Right atrium auricular region (tissue), 2 donors: ENCODE measurements around the gene HBA1. TPM values are rescaled to one million over a fixed set of nuclear protein-coding genes. Genes with fewer than 3 reads are reported as not detected.
"Not testable (repeated sequence)": the region's sequence is repeated elsewhere in the genome, so short reads cannot be mapped to it uniquely, and the experiment has no call there.

Experiments
- DNase-seq: peaks from one replicate; pipeline ENCODE4 v3.0.0-alpha.2; 2019; ENCODE audit warnings: low spot score
- H3K27ac ChIP-seq, 2 donors: fragments of 200-600 bp; sonication (generic); 1 replicate in 1 of 2; 2 replicates in 1 of 2; pipeline ENCODE4 v1.5.1; 2016 to 2019
- H3K27me3 ChIP-seq, 2 donors: fragments of 200-600 bp; sonication (generic); one replicate each; pipeline versions ENCODE4 v1.5.1 to v1.6.0; 2017 to 2019
- H3K36me3 ChIP-seq: fragments of 200-600 bp; sonication (generic); one replicate; pipeline ENCODE4 v1.5.1; 2016
- H3K4me1 ChIP-seq, 2 donors: fragments of 200-600 bp; sonication (generic); one replicate each; pipeline versions ENCODE4 v1.5.1 to v1.6.0; 2017 to 2019
- H3K4me3 ChIP-seq, 2 donors: fragments of 200-600 bp; sonication (generic); 1 replicate in 1 of 2; 2 replicates in 1 of 2; pipeline ENCODE4 v1.5.1; 2017 to 2019; ENCODE audit warnings: mild to moderate bottlenecking in 1 of 2, moderate library complexity in 1 of 2
- H3K9me3 ChIP-seq, 2 donors: fragments of 200-600 bp; sonication (generic); one replicate each; pipeline ENCODE4 v1.5.1; 2019
- total RNA-seq, 2 donors: library from RNA; depleted of rRNA; stranded (reverse); fragments of >200 nt; gene quantifications; one replicate each; pipeline ENCODE4 v1.1.0, GENCODE V29; 2016
- TF ChIP-seq, protein P1 (sequence below), 2 donors: fragments of 200-600 bp; sonication (generic); IDR thresholded peaks; one replicate each; pipeline ENCODE4 v1.5.1; 2019; ENCODE audit warnings: antibody characterized with exemption in 2 of 2

Gene HBA1
- total RNA-seq, 2 donors from 2014 or later: 1,094 to 1,137 TPM

GRCh38 chr16:194516-194915 is 18.0 kb downstream of the HBA1 start:
- H3K36me3 ChIP-seq: peaks cover 99% of the 10 kb centered on the region
- TF ChIP-seq, protein P1, sequence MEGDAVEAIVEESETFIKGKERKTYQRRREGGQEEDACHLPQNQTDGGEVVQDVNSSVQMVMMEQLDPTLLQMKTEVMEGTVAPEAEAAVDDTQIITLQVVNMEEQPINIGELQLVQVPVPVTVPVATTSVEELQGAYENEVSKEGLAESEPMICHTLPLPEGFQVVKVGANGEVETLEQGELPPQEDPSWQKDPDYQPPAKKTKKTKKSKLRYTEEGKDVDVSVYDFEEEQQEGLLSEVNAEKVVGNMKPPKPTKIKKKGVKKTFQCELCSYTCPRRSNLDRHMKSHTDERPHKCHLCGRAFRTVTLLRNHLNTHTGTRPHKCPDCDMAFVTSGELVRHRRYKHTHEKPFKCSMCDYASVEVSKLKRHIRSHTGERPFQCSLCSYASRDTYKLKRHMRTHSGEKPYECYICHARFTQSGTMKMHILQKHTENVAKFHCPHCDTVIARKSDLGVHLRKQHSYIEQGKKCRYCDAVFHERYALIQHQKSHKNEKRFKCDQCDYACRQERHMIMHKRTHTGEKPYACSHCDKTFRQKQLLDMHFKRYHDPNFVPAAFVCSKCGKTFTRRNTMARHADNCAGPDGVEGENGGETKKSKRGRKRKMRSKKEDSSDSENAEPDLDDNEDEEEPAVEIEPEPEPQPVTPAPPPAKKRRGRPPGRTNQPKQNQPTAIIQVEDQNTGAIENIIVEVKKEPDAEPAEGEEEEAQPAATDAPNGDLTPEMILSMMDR (IDR thresholded peaks at IDR 0.05): no peak
- H3K4me3 ChIP-seq: no peak overlapping the region
- no peaks in the 10 kb centered on the region for H3K27me3 ChIP-seq
- no peak overlapping the region for H3K27ac ChIP-seq
- H3K9me3 ChIP-seq: no peaks in the 10 kb centered on the region
- no peaks in the 10 kb centered on the region for H3K4me1 ChIP-seq
- DNase-seq: no peak

GRCh38 chr16:200388-200787 is 23.9 kb downstream of the HBA1 start:
- Histone ChIP-seq H3K9me3 (no peaks in the 10 kb centered on the region), H3K4me1 (no peaks in the 10 kb centered on the region), H3K27ac (no peak overlapping the region), H3K36me3 (peaks cover 85% of the 10 kb centered on the region), H3K4me3 (no peak overlapping the region), H3K27me3 (no peaks in the 10 kb centered on the region)
- DNase-seq: no peak
- TF ChIP-seq, protein P1 (IDR thresholded peaks at IDR 0.05): no peak

DNA sequence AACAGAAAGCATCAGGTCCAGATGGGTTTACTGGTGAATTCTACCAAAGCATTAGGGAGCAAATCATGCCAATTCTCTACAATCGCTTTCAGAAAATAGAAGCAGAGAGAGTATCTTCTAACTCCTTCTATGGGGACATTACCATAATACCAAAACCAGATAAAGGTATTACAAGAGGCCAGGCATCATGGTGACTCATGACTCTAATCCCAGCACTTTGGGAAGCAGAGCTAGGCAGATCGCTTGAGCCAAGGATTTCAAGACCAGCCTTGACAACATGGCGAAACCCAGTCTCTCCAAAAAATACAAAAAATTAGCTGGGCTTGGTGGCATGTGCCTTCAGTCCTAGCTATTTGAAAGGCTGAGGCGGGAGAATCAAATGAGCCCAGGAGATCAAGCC is 26.8 kb downstream of the HBA1 start:
- H3K36me3 ChIP-seq: peaks cover 86% of the 10 kb centered on the region
- H3K4me1 ChIP-seq: no peaks in the 10 kb centered on the region
- DNase-seq: no peak
- no peak overlapping the region for H3K4me3 ChIP-seq
- H3K27me3 ChIP-seq: no peaks in the 10 kb centered on the region
- no peaks in the 10 kb centered on the region for H3K9me3 ChIP-seq
- no peak overlapping the region for H3K27ac ChIP-seq
- TF ChIP-seq, protein P1 (IDR thresholded peaks at IDR 0.05): no peak

- H3K9me3 ChIP-seq, H3K27ac ChIP-seq, H3K4me3 ChIP-seq, H3K4me1 ChIP-seq, DNase-seq, H3K27me3 ChIP-seq: not testable (repeated sequence)
- peaks cover 86% of the 10 kb centered on the region for H3K36me3 ChIP-seq
These were observed 27.6 kb downstream of the HBA1 start for GRCh38 chr16:204046-204445.

GRCh38 chr16:209359-209758 is 32.9 kb downstream of the HBA1 start:
- H3K4me1 ChIP-seq, H3K27me3 ChIP-seq, H3K9me3 ChIP-seq, H3K27ac ChIP-seq, DNase-seq, H3K4me3 ChIP-seq: not testable (repeated sequence)
- peaks cover 62% of the 10 kb centered on the region for H3K36me3 ChIP-seq

- DNase-seq, H3K27ac ChIP-seq, H3K9me3 ChIP-seq, H3K27me3 ChIP-seq, H3K4me3 ChIP-seq, H3K4me1 ChIP-seq: not testable (repeated sequence)
- peaks cover 62% of the 10 kb centered on the region for H3K36me3 ChIP-seq
These were observed 35.2 kb downstream of the HBA1 start for GRCh38 chr16:211631-212180.

DNA sequence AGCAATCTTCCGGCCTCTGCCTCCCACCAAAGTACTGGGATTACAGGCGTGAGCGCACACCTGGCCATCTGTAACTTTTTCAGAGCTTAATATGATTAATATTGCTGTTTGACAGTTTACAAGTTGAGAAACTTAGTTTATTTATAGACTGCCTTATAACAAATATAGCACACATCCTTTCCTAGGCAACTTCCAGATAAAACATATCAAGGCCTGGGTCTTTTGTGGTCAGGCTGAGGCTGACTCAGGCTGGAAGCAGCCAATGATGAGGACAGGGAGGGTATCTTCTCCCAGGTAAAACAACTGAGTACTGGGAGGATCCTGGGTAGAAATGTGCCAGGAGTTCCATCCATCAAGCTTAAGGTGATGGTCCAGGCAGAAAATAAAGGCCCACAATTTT is 36.5 kb downstream of the HBA1 start:
- Histone ChIP-seq H3K4me3 (no peak overlapping the region), H3K9me3 (no peaks in the 10 kb centered on the region), H3K36me3 (peaks cover 62% of the 10 kb centered on the region), H3K27me3 (no peaks in the 10 kb centered on the region), H3K4me1 (peaks cover 0 to 6% of the 10 kb centered on the region in 2 donors), H3K27ac (peak overlapping the region in 1 of 2 donors; percentile 36)
- DNase-seq: no peak
- TF ChIP-seq, protein P1 (IDR thresholded peaks at IDR 0.05): no peak
